ENCODE measurements around the gene THAP3. TPM values are rescaled to one million over a fixed set of nuclear protein-coding genes. Genes with fewer than 3 reads are reported as not detected.
A peak's percentile ranks its signal among the peaks of the same experiment; 100 is the strongest.

Gene THAP3
- total RNA-seq, 4 donors from 2014 or later = 13.8 to 34.6 (median 25.0) TPM

GRCh38 chr1:6587261-6588005, 37.2 kb upstream of the THAP3 start:
- intact Hi-C loops (cut with DNase I) = no loop called here
- H3K4me1 ChIP-seq = peaks cover 50 to 77% (median 61%) of the 10 kb centered on the region in 4 donors
- TF ChIP-seq POLR2A (IDR thresholded peaks at IDR 0.05; ENCODE audit: low read depth) (no peak), EP300 (IDR thresholded peaks at IDR 0.05) (no peak), POLR2AphosphoS5 (IDR thresholded peaks at IDR 0.05) (no peak)
- TF ChIP-seq, protein P1, sequence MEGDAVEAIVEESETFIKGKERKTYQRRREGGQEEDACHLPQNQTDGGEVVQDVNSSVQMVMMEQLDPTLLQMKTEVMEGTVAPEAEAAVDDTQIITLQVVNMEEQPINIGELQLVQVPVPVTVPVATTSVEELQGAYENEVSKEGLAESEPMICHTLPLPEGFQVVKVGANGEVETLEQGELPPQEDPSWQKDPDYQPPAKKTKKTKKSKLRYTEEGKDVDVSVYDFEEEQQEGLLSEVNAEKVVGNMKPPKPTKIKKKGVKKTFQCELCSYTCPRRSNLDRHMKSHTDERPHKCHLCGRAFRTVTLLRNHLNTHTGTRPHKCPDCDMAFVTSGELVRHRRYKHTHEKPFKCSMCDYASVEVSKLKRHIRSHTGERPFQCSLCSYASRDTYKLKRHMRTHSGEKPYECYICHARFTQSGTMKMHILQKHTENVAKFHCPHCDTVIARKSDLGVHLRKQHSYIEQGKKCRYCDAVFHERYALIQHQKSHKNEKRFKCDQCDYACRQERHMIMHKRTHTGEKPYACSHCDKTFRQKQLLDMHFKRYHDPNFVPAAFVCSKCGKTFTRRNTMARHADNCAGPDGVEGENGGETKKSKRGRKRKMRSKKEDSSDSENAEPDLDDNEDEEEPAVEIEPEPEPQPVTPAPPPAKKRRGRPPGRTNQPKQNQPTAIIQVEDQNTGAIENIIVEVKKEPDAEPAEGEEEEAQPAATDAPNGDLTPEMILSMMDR (IDR thresholded peaks at IDR 0.05) = no peak
- H3K27ac ChIP-seq (replicated peaks in 1 of 4) = peak overlapping the region; percentile 50 to 65 (median 54)
- 100% methylated on average over 1 of the region's 13 CpGs for whole genome bisulfite sequencing
- no peak for DNase-seq (ENCODE audit: extremely low spot score)
- H3K9me3 ChIP-seq = no peaks in the 10 kb centered on the region
- no peaks in the 10 kb centered on the region for H3K27me3 ChIP-seq
- H3K4me3 ChIP-seq = no peak overlapping the region
- H3K36me3 ChIP-seq = peaks cover 27 to 59% (median 52%) of the 10 kb centered on the region in 4 donors

GRCh38 chr1:6588128-6588892, 36.4 kb upstream of the THAP3 start:
- Histone ChIP-seq H3K4me3 (no peak overlapping the region), H3K9me3 (no peaks in the 10 kb centered on the region), H3K27me3 (no peaks in the 10 kb centered on the region), H3K4me1 (peaks cover 56 to 81% (median 65%) of the 10 kb centered on the region in 4 donors), H3K27ac (replicated peaks in 1 of 4) (peak overlapping the region in 3 of 4 donors; percentile 50 to 65 (median 57)), H3K36me3 (peaks cover 35 to 68% (median 61%) of the 10 kb centered on the region in 4 donors)
- 80% methylated on average over 18 of the region's 25 CpGs for WGBS
- TF ChIP-seq POLR2AphosphoS5 (IDR thresholded peaks at IDR 0.05) (no peak), EP300 (IDR thresholded peaks at IDR 0.05) (no peak), POLR2A (IDR thresholded peaks at IDR 0.05; ENCODE audit: low read depth) (no peak)
- TF ChIP-seq, protein P1 (IDR thresholded peaks at IDR 0.05) = no peak
- DNase-seq (ENCODE audit: extremely low spot score) = no peak
- intact Hi-C loops (cut with DNase I) = no loop called here

DNA sequence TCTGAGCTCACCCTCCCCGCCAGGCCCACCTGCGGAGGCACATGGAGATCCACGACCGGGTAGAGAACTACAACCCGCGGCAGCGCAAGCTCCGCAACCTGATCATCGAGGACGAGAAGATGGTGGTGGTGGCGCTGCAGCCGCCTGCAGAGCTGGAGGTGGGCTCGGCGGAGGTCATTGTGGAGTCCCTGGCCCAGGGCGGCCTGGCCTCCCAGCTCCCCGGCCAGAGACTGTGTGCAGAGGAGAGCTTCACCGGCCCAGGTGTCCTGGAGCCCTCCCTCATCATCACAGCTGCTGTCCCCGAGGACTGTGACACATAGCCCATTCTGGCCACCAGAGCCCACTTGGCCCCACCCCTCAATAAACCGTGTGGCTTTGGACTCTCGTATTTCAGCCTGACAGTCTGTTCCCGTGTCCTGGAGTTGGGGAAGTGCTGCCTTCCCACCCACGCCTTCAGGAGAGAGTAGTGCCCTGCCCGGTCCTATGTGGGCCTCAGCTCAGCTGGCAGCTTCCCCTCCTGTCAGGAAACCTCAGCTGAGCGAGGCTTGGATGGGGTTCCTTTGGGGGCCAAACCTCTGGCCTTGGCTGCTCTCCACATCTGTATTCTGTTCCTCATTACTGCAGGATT, 35.7 kb upstream of the THAP3 start:
- intact Hi-C loops (cut with DNase I) = no loop called here
- peaks cover 56 to 88% (median 67%) of the 10 kb centered on the region in 4 donors for H3K4me1 ChIP-seq
- no peaks in the 10 kb centered on the region for H3K27me3 ChIP-seq
- TF ChIP-seq, protein P1 (IDR thresholded peaks at IDR 0.05) = no peak
- TF ChIP-seq EP300 (IDR thresholded peaks at IDR 0.05) (no peak), POLR2A (IDR thresholded peaks at IDR 0.05; ENCODE audit: low read depth) (no peak), POLR2AphosphoS5 (IDR thresholded peaks at IDR 0.05) (no peak)
- 77% methylated on average over 21 of the region's 24 CpGs for WGBS
- peaks cover 42 to 75% (median 68%) of the 10 kb centered on the region in 4 donors for H3K36me3 ChIP-seq
- no peaks in the 10 kb centered on the region for H3K9me3 ChIP-seq
- no peak overlapping the region for H3K4me3 ChIP-seq
- DNase-seq (ENCODE audit: extremely low spot score) = no peak
- H3K27ac ChIP-seq (replicated peaks in 1 of 4) = peak overlapping the region in 3 of 4 donors; percentile 10 to 65 (median 29)

DNA sequence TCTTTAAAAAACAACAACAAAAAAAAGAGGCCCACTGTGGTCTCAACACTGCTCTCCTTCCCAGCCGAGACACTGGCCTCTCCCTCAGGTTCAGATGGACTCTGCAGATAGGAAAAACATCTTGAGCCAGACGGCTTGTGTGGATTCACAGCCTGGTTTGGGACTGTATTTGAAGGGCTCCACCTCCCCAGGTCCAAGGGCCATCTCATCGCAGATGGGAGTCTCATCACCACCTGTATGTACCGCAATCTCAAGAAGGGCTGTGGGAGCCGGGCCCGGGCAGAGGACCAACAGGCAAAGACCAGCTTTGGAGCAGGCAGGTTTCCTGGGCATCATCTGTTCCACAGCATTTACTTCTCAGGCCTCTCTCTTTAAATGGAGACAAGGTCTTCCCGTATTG, 34.6 kb upstream of the THAP3 start:
- WGBS = 83% methylated on average over 6 of the region's 7 CpGs
- Histone ChIP-seq H3K36me3 (peaks cover 53 to 80% (median 78%) of the 10 kb centered on the region in 4 donors), H3K4me1 (peaks cover 62 to 83% (median 69%) of the 10 kb centered on the region in 4 donors), H3K27ac (replicated peaks in 1 of 4) (peak overlapping the region in 2 of 4 donors; percentile 29 to 65), H3K27me3 (no peaks in the 10 kb centered on the region), H3K9me3 (no peaks in the 10 kb centered on the region), H3K4me3 (no peak overlapping the region)
- TF ChIP-seq POLR2A (IDR thresholded peaks at IDR 0.05; ENCODE audit: low read depth) (no peak), EP300 (IDR thresholded peaks at IDR 0.05) (no peak)
- TF ChIP-seq, protein P1 (IDR thresholded peaks at IDR 0.05) = no peak
- intact Hi-C loops (cut with DNase I) = no loop called here
- DNase-seq (ENCODE audit: extremely low spot score) = no peak

All from esophagus muscularis mucosa (tissue), 4 donors.